ENCODE measurements around the gene GRID2.

The GRID2 gene

DNA sequence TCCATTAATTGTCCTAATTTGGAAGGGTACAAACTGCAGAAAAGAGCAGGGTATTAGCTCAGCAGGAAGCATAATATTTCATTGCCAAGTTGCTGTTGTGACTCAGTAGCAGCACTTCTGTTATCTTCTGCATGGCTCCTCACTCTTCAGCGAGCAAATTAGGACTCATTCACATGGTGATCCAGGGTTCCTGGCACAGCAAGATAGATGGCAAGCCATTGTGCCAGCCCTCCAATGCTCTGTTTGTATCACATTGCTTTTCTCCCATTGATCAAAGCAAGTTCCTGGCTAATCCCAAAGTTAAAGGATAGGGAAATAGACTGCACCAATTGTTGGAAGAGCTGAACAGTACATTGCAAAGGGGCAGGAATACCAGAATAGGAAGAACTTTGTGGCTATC is 1142.3 kb downstream of the GRID2 start:
- no peak for DNase-seq

DNA sequence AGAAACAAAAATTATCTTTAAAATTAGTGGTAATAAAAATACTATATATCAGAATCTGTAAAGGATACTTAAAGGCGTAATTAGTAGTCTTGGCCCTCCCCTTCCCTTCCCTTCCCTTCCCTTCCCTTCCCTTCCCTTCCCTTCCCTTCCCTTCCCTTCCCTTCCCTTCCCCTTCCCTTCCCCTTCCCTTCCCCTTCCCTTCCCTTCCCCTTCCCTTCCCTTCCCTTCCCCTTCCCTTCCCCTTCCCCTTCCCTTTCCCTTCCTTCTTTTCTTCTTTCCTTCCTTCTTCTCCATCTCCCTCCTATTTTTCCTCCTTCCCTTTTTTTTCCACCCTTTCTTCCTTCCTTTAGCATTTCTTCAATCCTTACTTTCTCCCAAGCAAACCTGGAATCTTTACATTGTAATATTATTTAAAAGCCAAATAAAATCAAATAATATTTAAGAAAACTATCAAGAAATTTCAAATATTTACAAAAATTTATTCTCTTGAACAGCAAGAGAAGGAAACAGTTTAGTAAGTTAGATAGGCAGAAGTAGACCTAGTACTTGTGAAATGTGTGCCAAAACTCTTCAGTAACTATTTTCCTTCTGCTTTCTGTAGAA is 1145.0 kb downstream of the GRID2 start:
- DNase-seq, result no peak

DNA sequence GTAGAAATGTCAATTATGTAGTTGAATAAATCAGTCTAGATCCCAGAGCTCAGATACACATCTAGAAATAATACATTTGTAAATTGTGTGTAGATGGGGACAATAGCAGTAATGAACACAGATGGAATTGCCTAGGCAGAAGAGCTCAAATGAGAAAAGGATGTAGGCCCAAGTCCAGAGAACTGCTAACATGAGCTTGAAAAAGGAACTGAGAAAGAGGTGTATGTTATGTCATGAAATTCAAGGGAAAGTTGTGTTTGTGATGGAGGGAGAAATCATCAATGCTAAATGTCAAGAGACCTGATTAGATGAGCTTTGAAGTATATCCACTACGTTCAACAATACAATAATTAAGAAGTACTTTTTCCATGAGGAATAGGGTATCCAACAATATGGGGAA is 1148.2 kb downstream of the GRID2 start:
- DNase-seq, result no peak

DNA sequence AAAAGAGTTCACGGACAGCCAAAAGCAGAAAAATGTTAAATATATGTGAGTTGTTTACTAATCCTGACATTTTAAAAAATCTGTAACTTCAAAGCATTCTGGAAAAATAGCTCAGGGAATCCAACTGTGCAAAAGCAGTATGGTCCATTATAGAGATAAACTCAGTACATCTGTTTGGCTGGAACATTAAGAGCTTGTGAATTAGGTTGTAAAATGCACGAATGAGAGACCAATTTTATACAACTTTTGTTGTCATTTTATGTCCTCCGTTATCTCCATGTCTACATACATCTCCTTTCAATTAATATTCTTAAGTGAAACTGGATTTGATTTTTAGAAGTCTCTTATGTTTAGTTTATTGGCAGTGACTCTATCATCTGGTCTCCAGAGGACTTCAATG is 1157.8 kb downstream of the GRID2 start:
- DNase-seq, result no peak

DNA sequence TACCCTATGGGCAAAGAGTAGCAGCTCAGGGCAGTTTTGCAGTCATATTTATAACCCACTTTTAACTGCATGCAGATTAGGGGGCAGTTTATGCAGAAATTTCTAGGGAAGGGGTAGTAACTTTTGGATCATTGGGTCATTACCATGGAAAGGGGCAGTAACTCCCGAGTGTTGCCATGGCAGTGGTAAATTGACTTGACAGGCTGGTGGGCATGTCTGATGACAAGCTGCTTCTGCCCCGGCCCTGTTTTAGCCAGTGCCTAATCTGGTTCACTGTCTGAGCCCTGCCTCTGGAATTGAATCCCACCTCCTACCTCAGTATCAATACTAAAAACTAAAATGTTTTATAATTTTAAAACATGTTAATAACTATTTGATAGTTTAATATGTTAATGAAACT is 1162.7 kb downstream of the GRID2 start:
- no peak for DNase-seq

DNA sequence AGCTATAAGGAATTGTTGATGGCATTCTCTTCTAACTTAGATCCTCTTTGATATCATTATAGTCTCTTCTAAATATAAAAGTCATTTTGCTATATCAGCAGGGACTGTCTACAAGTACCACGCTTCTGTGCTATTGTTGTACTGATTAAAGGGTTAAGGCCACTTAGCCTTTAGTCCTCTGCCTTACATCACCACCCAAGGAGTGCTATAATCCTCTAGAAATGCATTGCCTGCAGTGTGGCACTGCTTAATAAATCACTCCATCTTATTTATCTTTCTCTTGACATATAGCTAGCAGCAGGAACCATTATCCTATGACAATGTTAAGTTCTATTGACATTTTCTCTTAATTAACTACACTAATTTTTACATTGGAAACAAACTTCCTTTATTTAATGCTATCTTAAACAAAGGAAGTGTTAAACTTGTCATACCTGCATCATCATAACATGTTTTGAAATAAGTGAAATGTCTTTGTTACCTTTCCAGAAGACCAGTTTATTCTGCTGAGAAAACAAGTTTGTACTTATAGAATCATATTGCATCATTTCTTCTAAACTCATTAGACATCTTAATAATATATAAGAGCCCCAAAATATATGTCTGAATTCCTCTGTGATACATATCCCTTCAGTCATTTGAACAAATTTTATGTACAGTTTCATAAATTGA is 1163.9 kb downstream of the GRID2 start:
- no peak for DNase-seq

DNA sequence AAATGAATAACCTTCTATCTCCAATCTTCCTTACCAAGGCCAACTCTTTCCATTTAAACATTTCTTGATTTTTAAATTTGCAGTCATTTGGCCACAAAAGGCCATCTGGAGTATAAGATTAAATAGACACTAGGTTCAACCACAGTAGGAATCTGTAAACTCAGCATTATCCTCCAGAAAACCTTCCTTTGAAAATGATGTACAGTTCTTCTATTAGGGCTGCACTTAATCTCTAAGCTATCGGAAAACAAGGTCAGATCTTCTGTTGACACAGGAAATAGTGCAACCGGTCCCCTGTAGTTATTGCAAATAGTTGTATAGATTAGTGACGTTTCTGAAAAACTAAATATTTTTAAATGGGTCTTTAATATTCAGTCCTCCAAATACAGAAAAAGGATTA is 1165.8 kb downstream of the GRID2 start:
- no peak for DNase-seq

DNA sequence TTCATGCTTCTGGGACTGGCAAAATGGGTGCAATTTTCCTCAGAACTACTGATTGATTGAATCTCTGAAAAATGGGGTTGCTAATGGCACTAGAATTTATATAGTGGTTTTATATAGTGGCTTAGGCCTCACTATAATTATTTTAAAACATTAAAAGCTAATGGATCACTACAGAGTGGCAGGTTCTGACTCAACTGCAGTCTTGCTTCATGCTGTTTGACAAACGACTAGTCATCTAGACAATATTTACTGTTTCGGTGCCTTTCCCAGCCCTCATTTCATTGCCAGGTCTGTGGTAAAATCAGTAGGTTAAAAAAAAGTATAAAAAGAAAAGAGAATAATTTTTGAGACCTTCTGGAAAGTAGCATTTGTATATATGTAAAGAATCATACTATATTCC is 1172.0 kb downstream of the GRID2 start:
- no peak for DNase-seq

DNA sequence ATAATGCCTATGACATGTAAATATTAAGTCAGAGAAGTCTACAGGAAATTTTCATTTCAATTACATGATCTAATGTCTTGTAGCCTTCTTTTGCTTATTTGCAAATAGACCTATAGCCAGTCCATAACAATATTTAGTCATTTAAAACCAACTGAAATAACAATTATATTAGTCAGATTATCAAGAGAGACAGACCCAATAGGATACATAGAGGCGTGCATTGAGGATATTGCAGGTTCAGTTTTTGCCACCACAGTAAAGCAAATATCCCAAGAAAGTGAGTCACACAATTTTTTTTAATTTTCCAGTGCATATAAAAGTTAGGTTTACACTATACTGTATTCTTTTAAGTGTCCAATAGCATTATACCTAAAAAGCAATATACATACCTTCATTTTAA is 1175.0 kb downstream of the GRID2 start:
- no peak for DNase-seq

DNA sequence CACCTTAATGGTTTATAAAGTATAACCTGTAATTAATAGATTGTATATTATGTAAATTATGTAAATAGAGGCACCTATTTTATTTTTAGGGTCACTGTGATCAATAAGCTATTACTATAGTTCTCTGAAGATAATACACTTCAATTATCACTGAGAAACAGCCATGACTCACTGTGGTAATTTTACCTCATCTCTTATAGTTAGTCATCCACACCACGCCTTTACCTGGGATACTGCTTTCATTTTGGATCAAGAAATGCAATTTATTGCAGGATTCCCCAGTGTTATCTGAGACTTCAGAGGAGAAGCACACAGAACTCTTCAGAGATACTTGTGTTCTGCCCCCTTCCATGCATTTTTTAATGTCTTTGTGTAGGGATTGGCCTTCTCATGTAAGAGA is 1176.7 kb downstream of the GRID2 start:
- DNase-seq, result no peak

DNA sequence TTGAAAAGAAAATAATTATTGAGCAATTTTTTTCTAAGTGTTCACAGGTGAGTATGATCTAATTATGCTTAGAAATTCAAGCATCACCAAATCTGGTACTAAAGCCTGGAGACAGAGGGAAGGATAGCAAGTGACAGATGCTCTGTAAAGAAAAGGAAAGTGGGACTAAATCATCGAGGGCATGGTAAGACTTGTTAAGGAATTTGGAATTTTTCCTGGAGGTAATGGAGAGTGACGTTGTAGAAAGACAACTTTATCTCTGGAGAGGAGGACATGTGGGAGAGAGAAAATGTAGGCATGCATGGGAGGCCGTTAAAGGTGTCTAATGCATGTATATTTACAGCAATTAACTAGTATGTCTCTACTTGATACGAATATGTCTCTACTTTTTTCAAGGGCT is 1191.6 kb downstream of the GRID2 start:
- DNase-seq, result no peak

DNA sequence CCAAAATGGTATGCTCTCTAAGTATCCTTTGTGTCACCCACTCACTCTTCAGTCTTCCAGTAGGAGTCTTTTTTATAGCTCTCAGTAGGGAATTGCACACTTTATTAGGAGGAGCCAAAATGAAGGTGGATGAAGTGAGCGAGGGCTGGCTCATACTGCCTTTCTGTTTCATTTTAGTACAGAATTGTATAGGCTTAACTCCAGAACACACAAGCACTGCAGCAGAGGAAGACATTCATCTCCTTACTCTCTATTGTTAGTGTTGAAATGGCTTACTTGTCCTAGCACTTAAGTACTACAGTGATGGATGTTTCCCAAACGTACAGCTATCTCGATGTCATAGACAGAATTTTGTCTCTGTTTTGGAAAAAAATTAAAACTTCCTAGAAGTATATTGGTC is 1197.5 kb downstream of the GRID2 start:
- DNase-seq, result no peak

DNA sequence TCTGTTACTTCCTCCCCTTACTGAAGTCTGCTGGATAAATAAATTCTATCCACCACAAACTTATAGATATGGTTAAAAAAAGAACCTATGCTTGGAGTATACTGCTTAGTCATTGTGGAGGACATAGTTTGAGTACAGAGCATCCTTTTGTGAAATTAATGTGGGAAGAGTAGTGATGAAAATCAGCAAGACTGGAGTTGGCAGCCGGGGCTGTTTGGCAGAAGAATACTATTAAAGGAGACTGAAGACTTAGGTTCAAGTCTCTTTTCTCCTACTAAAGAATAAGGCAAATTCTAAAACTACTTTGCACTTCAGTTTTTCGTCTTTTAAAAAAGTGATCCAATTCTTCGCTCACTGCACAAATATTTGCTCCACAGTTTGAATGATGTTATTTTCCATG is 1198.2 kb downstream of the GRID2 start:
- DNase-seq, result no peak

DNA sequence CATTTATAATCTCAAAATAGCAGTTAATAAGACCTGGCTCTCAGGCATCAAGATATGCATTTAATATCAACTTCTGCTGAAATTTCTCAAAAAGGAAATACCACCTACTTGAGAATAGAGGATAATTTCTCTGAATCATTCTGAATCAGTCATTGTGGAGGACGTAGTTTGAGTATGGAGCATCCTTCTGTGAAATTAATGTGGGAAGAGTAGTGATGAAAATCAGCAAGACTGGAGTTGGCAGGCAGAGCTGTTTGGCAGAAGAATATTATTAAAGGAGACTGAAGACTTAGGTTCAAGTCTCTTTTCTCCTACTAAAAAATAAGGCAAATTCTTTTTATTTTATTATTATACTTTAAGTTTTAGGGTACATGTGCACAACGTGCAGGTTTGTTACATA is 1199.2 kb downstream of the GRID2 start:
- no peak for DNase-seq

DNA sequence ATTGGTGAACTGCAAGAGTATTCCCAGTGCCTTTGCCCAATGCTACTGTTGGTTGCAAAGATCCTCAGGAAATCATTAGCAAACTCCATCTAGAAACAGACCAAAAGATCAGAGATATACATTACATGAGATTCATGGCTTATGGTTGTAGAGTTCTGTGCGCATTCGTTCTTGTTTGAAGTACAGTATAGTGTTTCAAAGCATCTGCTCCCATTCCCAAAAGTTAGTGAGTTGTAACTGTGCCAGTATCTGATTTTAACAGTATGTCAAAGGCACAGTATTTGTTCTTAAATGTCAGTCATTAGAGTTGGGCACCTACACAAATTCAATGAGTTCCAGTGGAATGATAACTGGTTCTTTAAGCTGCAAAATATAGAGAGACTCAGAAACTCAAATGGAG is 1210.1 kb downstream of the GRID2 start:
- DNase-seq, result no peak

DNA sequence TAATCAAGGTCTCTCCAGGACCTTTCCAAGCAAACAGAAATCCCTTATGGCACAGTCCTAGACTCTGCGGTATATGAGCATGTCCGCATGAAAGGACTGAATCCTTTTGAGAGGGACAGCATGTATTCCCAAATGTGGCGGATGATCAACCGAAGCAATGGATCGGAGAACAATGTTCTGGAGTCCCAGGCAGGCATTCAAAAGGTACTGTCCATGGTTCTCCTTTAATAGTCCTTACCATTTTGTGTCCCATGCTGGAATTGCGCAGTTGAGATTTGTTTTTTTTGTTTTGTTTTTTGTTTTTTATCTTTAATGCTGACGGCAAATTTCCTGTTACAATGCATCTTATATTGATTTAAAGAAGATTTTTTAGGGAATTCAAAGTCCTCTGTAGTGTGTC is 1211.4 kb downstream of the GRID2 start:
- DNase-seq, result no peak

DNA sequence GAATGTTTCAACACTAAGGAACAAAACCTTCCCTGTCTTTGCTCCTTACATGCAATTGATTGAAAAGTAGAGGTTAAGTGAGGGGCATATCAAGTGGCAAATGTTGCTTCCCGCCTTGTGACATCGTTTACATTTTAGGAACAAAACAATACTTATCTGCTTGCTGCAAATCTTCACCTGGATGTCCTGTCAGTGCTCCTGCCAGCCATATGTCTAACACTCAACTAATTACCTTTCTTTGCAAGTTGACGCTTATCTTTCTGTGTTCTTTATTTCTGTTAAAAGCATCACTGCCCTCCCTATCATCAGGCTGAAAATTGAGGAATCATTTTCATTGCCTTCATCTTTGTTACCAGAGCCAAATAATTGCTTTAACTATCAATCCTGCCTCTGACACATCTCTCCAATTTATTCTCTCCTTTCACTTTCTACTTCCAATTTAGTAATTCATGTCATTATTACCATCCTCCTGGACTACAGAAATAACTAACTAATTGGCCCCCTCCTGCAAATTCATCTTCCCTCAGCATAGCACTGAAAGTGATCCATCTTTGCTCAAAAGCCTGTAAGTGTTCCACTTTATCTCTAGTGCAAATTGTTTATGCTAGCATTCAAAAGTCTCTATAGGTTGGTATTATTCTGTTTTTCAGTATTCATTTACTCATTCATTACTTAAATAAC is 1226.1 kb downstream of the GRID2 start:
- no peak for DNase-seq

DNA sequence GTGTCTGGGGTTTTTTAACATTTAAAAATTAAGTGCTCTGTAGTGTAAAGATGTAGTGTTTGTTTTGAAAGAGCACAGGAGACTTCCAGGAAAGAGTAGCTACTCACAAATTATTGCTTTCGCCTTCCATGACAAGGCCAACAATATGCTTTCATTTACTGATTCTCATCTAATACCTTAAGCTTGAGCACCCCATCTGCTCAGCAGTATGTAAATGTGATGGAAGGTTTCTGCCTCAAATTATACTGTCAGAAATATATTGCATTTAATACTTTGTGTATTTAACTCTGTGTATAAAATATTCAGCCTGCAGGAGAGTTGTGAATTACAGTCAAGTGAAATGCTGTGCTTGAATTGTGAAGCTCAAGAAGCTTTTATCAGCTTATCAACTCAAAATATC is 1228.5 kb downstream of the GRID2 start:
- DNase-seq, result no peak

DNA sequence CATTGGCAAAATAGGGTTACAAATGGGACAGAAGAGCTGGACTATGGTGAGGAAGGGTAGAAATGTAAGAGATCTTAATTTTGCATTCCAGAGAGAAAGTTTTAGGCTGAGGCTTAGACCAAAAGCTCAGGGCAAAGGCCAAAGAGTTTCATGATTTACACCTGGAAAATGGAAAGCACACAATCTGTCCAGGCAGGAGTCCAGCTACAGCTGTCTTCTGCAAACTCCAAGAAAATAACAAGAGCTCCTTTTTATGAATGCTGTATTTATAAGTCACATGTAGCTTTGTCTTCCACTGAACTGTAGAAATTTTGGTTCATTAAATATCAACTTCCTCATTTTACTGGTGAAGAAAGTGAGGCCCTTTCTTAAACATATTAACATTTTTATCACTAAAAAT is 1236.8 kb downstream of the GRID2 start:
- DNase-seq, result no peak

DNA sequence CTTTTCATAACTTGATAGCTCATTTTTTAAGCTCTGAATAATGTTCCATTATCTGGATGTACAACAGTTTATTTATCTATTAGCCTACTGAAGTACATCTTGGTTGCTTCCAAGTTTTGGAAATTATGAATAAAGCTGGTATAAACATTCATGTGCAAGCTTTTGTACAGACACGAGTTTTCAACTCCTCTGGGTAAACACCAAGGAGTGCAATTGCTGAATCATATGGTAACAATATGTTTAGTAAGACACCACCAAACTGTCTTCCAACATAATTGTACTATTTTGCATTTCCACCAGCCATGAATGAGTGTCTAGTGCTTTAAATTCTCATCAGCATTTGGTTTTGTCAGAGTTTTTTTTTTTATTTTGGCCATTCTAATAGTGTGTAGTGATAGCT is 1258.1 kb downstream of the GRID2 start:
- DNase-seq, result no peak

DNA sequence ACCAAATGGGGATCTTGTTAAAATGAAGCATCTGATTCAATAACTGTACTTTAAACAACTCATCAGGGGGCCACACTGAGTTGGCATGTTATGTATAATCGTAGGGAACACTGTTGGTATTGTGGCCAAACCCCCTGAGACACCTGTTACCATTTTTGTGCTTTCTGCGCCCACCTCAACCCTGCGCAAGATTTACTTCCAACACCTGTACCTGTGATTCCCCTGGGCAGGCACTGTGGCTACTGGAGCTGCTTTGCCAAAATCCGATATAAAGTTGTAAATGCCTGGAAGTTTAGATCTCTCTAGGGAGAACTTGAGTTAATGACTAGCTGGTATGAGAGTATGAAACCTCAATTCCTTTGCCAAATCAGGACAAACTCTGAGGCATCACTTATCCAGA is 1265.0 kb downstream of the GRID2 start:
- no peak for DNase-seq

DNA sequence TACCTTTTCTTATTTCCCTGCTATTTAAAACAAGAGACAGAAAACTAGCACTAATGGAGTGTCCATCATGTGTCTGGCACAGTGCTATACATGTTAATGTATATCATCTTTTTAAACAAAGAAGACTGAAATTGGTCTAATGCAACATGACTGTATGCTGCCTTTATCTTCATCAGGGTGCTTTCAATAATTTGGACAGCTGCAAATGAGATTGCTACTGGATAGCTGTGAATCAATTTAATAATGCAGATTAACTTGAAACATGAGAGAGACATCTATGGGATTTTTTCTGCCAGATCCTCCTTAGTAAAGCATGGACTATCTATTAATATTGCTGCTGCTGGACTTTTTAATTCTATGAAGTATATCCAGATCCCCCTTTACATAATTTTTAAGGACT is 1269.5 kb downstream of the GRID2 start:
- no peak for DNase-seq

DNA sequence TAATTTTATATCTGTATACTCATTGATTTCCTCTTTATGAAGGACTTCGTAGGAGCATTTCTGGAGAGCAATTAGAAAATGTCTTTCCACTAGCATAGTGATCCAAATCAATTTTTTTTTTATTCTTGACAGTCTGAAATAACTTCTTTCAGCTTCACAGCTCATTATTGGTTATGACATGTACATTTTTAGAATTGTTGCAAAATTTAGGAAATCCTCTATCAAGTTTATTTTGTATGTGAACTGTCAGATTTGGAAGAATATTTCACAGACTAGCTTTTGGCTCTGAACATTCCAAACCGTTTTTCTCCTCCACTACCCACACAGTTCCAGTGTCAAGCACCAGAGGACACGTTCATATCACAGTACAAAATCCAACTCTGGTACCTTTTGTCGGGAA is 1275.2 kb downstream of the GRID2 start:
- no peak for DNase-seq

DNA sequence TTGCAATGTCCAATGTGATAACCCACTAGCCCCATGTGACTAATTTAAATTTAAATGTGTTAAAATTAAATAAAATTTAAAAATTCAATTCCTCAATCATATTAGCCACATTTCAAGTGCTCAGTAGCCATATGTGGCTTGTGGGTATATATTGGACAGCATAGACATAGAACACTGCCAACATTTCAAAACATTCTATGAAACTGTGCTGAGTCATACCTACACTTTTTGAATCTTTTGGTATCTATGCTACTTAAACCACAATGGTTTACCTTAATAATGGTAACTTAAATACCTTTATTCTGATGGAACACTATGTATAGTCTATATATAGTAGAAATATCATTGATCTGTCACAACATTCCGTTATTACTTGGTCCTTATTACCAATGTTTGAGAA is 1301.4 kb downstream of the GRID2 start:
- no peak for DNase-seq

DNA sequence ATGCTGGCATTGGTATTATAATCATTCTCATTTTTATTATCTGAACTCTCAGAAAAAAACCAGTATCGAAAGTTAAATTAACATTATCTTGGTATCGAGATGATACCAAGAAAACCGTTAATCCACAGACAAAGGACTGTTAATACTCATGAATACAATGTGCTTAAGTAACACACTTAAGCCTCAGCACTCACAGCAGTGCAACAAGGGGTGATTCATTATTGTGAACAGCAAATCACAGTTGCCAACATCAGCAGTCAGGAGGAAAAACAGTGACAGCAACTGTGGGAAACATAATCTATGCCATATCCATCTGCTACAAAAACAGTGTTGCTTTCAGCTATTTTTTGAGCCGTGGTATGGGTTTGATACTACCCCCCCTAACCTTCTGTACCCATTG is 1313.8 kb downstream of the GRID2 start:
- DNase-seq, result no peak

All from activated CD4-positive, alpha-beta T cell treated with anti-CD3 and anti-CD28 coated beads for 1 hour (primary cell).